GM15510 (cell line): Measurements from ENCODE around the gene MAPK1IP1L.

Experiments used
- POLR2A ChIP-seq: IDR thresholded peaks from 3 replicates; pipeline ENCODE4 v1.6.1; 2011; ENCODE audit warnings: borderline replicate concordance; ENCODE audit not compliant: insufficient read length; ENCODE audit errors: extremely low read depth

Gene MAPK1IP1L

DNA sequence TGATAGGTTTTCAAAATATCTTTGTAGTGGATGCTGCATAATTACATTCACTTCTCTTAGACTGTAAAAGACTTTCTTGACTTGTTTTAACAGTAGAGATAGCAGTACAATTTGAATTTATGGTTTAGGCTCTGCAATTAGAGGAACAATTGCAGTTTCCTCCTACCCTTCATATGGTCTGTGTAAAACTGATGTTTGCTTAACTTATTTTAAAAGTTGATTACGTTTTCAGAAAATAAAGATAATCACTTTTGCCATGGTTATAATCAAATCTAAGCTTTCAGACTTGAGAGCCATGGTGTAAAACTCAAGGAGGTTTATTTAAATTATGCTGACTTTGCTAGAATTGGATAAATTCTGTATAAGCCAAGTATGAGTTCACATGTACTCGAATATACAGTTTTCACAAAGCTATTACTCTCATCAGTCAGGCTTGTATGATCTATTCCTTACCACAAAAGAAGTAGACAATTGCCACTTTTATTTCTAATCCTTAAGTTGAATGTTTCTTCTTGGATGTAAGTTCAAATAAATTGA lies 2.5 kb upstream of the MAPK1IP1L start:
- TF ChIP-seq POLR2A: no peak

GRCh38 chr14:55051165-55051422 lies 353 bp upstream of the MAPK1IP1L start:
- TF ChIP-seq POLR2A: no peak

DNA sequence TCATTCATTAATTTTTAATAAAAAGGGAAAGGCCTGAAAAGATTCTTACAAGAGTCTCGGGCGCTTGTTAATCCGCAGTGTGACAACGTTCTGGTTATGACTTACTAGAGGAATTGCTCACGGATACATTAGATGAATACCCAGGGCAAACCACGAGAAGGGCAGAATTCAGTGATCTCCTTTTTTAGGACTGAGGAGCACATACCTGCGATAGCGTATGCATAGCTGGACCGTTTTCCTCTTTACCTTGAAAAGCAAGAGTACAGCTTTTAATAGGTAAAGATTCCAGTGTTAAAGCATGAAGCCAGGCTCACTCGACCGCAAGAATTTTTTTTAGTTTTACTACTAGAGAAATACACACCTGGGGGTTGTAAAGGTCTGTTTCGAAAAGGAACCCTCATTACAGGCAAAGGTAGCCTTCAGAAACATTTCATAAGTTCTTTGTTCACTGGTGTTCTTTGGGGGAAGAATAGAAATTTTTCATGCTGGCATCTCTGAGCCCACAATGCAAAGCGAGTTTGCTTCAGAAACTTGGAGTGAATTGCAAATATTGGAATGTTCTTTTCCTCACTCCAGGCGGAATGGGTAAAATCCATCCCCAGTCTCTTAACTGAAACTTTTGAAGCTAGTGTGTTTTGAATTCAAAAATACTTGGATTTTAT lies 953 bp downstream of the MAPK1IP1L start:
- no peak for TF ChIP-seq POLR2A

DNA sequence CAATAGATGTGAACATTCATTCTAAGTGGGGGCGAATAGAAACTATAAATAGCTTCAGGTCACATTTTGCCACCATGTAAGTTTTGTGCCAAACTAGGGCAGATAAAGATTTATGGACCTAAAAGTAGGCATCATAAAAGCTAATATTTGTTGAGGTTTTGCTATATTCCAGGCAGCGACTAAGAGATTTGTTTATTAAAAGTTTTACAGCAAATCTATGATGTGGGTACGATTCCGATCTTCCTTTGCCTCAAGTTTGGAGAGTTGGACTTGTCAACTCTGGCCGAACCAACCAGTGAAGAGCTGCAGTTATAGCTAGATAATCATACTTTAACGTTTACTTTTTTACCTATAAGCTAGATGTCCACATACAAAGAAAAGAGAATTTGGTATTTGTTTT lies 1.6 kb downstream of the MAPK1IP1L start:
- TF ChIP-seq POLR2A: no peak

GRCh38 chr14:55053500-55053899 lies 2.1 kb downstream of the MAPK1IP1L start:
- no peak for TF ChIP-seq POLR2A

- no peak for TF ChIP-seq POLR2A
These were observed 2.7 kb downstream of the MAPK1IP1L start for GRCh38 chr14:55054098-55054497.

DNA sequence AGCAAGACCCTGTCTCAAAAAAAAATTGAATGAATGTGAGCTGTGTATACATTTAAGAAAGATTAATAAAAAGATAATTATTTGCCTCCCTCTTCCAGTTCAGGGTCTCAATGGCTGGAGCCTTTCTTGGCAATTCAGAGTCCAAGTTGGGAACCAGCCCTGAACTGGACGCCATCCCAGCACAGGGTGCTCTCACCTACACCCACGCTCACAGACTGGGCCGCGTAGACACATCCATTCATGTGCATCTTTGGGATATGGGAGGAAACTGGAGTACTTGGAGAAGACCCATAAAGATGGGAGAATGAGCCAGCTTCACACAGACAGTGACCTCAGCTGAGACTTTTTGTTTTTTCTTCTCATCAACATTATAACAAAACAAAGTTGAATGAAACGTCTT lies 6.5 kb downstream of the MAPK1IP1L start:
- no peak for TF ChIP-seq POLR2A

GRCh38 chr14:55059333-55059732 lies 7.9 kb downstream of the MAPK1IP1L start:
- TF ChIP-seq POLR2A: no peak

DNA sequence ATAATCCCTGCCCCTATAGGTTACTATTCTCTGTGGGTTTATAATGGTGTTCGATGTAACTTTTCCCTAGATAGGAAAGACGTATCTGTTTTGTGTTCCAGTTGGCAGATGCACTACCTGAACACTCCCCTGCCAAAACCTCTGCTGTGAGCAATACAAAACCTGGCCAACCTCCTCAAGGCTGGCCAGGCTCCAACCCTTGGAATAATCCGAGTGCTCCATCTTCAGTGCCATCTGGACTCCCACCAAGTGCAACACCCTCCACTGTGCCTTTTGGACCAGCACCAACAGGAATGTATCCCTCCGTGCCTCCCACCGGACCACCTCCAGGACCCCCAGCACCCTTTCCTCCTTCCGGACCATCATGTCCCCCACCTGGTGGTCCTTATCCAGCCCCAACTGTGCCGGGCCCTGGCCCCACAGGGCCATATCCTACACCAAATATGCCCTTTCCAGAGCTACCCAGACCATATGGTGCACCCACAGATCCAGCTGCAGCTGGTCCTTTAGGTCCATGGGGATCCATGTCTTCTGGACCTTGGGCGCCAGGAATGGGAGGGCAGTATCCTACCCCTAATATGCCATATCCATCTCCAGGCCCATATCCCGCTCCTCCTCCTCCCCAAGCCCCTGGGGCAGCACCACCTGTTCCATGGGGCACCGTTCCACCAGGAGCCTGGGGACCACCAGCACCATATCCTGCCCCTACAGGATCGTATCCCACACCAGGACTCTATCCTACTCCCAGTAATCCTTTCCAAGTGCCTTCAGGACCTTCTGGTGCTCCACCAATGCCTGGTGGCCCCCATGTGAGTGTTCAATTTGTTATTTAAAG lies 11.3 kb downstream of the MAPK1IP1L start:
- no peak for TF ChIP-seq POLR2A

- no peak for TF ChIP-seq POLR2A
These were observed 14.0 kb downstream of the MAPK1IP1L start for GRCh38 chr14:55065411-55065810.

DNA sequence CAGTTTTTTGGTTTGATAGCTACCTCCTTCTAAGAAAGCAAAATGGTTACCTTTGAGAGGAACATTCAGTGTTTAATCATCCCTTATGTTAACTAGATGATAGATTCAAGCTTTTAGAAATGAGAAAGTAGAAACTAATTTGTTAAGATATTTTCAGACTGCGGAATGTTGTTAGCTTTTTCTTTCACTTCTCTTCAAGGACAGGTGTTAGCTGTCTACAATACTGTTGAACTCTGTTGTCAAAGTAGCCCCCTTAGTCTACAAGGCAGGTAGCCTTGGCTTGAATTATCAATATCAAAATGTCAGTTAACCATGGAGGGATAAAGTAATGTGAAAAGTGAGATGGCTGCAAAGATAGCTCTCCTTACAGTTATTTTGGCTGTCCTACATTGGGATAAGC lies 14.8 kb downstream of the MAPK1IP1L start:
- TF ChIP-seq POLR2A: no peak

- no peak for TF ChIP-seq POLR2A
These were observed 19.5 kb downstream of the MAPK1IP1L start for GRCh38 chr14:55070981-55071411.

GRCh38 chr14:55071870-55072640 lies 20.6 kb downstream of the MAPK1IP1L start:
- peak; percentile 21 for TF ChIP-seq POLR2A

DNA sequence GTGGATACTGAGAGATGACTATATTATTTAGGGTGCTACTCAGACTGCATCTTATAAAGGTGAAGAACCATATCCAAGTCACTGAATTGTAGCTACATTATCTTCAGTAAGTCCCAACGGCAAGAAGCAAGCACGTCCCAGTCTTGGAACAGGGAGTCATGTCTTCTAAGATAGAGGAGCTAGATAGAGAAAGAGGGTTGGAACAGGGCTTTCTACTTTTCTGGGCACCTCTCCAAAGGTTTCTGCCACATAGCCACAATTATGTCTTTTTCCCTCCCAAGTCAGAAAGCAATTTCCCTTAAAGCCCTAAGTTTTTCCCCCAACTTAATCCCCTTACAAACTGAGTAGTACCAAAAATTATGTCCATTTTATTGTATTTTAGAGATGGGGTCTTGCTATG lies 22.4 kb downstream of the MAPK1IP1L start:
- no peak for TF ChIP-seq POLR2A

- no peak for TF ChIP-seq POLR2A
These were observed 23.2 kb downstream of the MAPK1IP1L start for GRCh38 chr14:55074662-55075061.
